RWPE1 (cell line): ENCODE data around the gene MDM2.

Experiments used
- CTCF ChIA-PET: fragments of 350-600 bp; sonication (Branson Sonifier 250); formaldehyde crosslinking; extraction: SDS; loops from one replicate; lab custom pipeline; 2021; lab: Yijun Ruan, JAX
- POLR2A ChIA-PET: fragments of 400-600 bp; formaldehyde crosslinking; extraction: SDS; loops from one replicate; lab custom pipeline; 2020; ENCODE audit warnings: antibody characterized with exemption; ENCODE audit not compliant: low non-redundant PET; lab: Yijun Ruan, JAX
- DNase-seq: peaks from one replicate; pipeline ENCODE4 v3.0.0; 2012; ENCODE audit warnings: low spot score
- H3K27ac ChIP-seq: fragments of 450-650 bp; 2 replicates; pipeline ENCODE4 v1.5.1; 2017
- TF ChIP-seq, protein P1 (sequence below): fragments of 450-650 bp; conservative IDR thresholded peaks from 2 replicates; pipeline ENCODE4 v1.5.1; 2017; ENCODE audit warnings: low read depth, mild to moderate bottlenecking

MDM2 gene

DNA sequence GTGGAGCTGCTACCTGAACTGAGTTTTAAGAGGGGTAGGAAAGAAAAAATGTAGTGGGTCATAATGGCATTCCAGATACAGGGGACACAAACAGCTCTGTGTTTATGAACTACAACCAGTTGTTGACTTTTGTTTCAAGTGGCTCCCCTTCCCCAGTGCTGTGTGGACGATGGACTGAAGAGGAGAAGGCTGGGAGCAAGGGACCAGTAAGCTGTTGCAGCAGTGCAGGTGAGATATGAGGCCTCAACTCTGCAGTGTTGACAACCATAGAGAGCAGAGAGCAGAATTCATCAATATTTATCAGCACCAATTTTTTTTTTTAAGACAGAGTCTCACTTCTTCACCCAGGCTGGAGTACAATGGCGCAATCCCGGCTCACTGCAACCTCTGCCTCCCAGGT is 46.6 kb downstream of the MDM2 start:
- POLR2A ChIA-PET, result no interaction called here
- TF ChIP-seq, protein P1, sequence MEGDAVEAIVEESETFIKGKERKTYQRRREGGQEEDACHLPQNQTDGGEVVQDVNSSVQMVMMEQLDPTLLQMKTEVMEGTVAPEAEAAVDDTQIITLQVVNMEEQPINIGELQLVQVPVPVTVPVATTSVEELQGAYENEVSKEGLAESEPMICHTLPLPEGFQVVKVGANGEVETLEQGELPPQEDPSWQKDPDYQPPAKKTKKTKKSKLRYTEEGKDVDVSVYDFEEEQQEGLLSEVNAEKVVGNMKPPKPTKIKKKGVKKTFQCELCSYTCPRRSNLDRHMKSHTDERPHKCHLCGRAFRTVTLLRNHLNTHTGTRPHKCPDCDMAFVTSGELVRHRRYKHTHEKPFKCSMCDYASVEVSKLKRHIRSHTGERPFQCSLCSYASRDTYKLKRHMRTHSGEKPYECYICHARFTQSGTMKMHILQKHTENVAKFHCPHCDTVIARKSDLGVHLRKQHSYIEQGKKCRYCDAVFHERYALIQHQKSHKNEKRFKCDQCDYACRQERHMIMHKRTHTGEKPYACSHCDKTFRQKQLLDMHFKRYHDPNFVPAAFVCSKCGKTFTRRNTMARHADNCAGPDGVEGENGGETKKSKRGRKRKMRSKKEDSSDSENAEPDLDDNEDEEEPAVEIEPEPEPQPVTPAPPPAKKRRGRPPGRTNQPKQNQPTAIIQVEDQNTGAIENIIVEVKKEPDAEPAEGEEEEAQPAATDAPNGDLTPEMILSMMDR, result no peak
- H3K27ac ChIP-seq, result no peak overlapping the region
- no peak for DNase-seq
- CTCF ChIA-PET, result interaction anchor here (0.6 kb wide), 2 partner anchors 20 to 201 kb away, joined by 3 read pairs; no protein-coding TSS in a partner anchor

DNA sequence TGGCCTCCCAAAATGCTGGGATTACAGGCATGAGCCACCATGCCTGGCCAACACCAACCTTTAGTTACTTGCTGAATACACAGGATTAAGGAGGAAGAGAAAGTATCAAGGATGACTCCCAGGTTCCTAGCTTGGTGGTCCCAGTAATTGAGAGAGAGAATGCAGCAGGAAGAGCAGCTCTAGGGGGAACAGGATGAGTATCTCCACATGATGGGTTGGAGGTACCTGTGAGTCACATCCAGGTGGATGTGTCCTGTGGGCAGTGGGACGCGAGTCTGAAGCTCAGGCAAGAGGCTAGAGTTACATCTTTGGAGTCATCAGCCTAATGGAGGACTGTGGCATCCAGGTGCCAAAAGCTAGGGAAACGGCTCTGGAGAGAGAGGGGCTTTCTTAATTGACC is 47.1 kb downstream of the MDM2 start:
- H3K27ac ChIP-seq, result no peak overlapping the region
- CTCF ChIA-PET, result interaction anchor here (0.6 kb wide), 1 partner anchor 21 kb away, joined by 3 read pairs; no protein-coding TSS in a partner anchor
- POLR2A ChIA-PET, result no interaction called here
- TF ChIP-seq, protein P1, result no peak
- no peak for DNase-seq

DNA sequence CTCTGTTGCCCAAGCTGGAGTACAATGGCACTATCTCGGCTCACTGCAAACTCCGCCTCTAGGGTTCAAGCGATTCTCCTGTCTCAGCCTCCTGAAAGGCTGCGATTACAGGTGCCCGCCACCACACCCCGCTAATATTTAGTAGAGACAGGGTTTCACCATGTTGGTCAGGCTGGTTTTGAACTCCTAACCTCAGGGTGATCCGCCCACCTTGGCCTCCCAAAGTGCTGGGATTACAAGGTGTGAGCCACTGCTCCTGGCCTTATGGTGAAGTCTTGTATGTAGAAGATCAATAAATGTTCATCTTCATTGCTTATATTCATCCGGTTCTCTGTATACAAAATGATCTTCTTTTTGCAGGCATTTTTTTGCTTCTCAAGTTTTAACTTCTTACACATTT is 47.8 kb downstream of the MDM2 start:
- TF ChIP-seq, protein P1, result no peak
- no peak overlapping the region for H3K27ac ChIP-seq
- no peak for DNase-seq
- POLR2A ChIA-PET, result no interaction called here
- CTCF ChIA-PET, result no interaction called here

DNA sequence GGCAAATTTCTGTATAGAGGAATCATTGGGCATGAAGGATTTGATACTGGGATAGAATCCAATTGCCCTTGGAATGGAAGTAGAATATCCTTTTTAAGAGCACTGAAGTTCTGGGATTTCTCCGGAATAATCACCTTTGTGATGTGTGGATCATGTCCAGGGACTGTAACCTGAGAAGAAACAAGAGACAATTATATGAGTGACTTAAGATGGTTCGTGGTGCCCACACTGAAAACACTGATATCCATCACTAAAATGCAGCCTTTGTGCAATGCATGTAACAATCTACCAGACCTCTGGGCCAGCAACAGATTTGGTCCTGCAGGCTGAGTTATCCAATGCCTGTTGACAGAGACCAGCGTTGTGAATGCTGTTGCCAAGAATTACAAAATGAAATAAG is 48.5 kb downstream of the MDM2 start:
- TF ChIP-seq, protein P1, result no peak
- CTCF ChIA-PET, result no interaction called here
- H3K27ac ChIP-seq, result no peak overlapping the region
- no peak for DNase-seq
- POLR2A ChIA-PET, result no interaction called here

DNA sequence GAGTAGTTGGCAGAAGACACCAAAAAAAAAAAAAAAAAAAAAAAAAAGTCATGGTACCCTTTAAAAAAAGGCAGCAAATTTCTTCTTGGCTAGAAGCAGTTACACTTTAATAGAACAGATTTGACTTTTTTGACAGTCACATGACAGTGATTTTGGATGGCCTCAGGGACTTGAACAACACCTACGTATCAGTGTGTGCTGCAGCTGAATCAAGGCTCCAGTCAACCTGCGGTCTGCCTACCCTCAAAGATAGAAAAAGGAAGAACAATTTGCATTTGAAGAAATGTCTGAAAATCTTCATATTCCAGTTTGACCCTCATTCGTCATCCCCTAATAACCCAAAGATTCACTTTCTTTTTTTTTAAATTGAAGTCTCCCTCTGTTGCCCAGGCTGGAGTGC is 53.9 kb downstream of the MDM2 start:
- TF ChIP-seq, protein P1, result no peak
- DNase-seq, result no peak
- ChIA-PET CTCF (no interaction called here), POLR2A (no interaction called here)
- H3K27ac ChIP-seq, result no peak overlapping the region

DNA sequence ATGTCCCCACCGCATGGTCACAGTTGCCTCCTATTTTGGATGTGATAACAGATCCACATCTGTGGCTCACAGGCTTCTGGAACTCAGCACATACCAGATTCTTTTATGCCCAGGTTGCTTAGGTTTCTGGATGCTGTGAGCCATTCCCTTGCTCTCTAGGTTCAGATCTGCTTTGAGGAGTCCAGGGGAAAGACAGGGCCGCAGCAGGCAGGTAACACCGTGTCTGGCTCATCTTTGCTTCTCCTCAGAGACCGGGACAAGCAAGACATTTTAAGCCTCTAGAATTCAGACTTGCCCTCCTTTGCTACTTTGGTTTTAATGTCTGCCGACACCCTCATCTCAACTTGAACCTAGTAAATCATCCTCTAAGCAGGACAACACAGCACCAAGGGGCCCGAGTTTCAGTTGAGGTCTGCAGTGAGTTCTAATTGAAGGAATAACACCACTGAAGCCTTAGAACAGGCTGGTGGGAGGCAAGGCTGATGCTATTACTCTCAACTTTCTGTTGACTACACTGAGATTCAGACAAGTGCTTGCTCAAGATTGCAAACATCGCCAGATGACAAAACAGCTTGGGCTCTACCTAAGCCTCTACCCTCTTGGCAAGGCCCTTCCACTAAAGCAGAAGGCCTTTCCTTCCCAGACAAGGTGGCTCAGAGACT is 55.3 kb downstream of the MDM2 start:
- ChIA-PET CTCF (interaction anchor here (0.6 to 0.7 kb wide), 2 partner anchors 381 to 918 kb away, joined by 3 to 4 read pairs; no protein-coding TSS in a partner anchor), POLR2A (no interaction called here)
- H3K27ac ChIP-seq, result no peak overlapping the region
- DNase-seq, result no peak
- TF ChIP-seq, protein P1, result no peak
